MCF 10A (cell line): ENCODE data around the gene MISP. TPM values are rescaled to one million over a fixed set of nuclear protein-coding genes. Genes with fewer than 3 reads are reported as not detected.
A peak's percentile ranks its signal among the peaks of the same experiment; 100 is the strongest.

ENCODE experiments used
- BruUV-seq: library from RNA; stranded (reverse); fragments of 400-500 nt; replicated peaks from 2 replicates; lab custom pipeline; 2021; lab: Mats Ljungman, UMichigan
- CTCF ChIA-PET: fragments of 300-600 bp; sonication (Branson Sonifier 250); formaldehyde crosslinking; extraction: SDS; loops from one replicate; lab custom pipeline; 2021; ENCODE audit warnings: antibody characterized with exemption, inconsistent platforms; lab: Yijun Ruan, JAX
- POLR2A ChIA-PET: fragments of 300-600, 350-650 bp; sonication (Branson Sonifier 250); formaldehyde crosslinking; extraction: SDS; loops from one replicate; lab custom pipeline; 2020; ENCODE audit warnings: antibody characterized with exemption, inconsistent platforms; lab: Yijun Ruan, JAX
- DNase-seq: peaks from one replicate; pipeline ENCODE4 v3.0.0-alpha.2; 2018; ENCODE audit not compliant: unreplicated experiment
- H3K27ac Mint-ChIP-seq: one replicate; pipeline ENCODE4 v1.8.0; 2022; ENCODE audit warnings: mild to moderate bottlenecking, low read depth, mixed read lengths; ENCODE audit not compliant: unreplicated experiment
- H3K27me3 Mint-ChIP-seq: one replicate; pipeline ENCODE4 v1.8.0; 2022; ENCODE audit warnings: mixed read lengths; ENCODE audit not compliant: insufficient read depth, unreplicated experiment
- H3K36me3 Mint-ChIP-seq: one replicate; pipeline ENCODE4 v1.8.0; 2022; ENCODE audit warnings: mild to moderate bottlenecking, moderate library complexity, mixed read lengths; ENCODE audit not compliant: insufficient read depth, unreplicated experiment
- H3K4me1 Mint-ChIP-seq: one replicate; pipeline ENCODE4 v1.8.0; 2022; ENCODE audit warnings: mixed read lengths; ENCODE audit not compliant: insufficient read depth, unreplicated experiment
- H3K4me3 Mint-ChIP-seq: one replicate; pipeline ENCODE4 v1.8.0; 2022; ENCODE audit warnings: mild to moderate bottlenecking, moderate library complexity, mixed read lengths; ENCODE audit not compliant: unreplicated experiment
- H3K9me3 Mint-ChIP-seq: one replicate; pipeline ENCODE4 v1.8.0; 2022; ENCODE audit warnings: mixed read lengths; ENCODE audit not compliant: unreplicated experiment
- CTCF ChIP-seq: fragments of 200-600 bp; IDR thresholded peaks from one replicate; pipeline ENCODE4 v1.8.0; 2022; ENCODE audit warnings: antibody characterized with exemption, mild to moderate bottlenecking; ENCODE audit not compliant: unreplicated experiment
- intact Hi-C: fragments of 100-400 bp; cut with micrococcal nuclease; formaldehyde crosslinking; loops from 2 replicates; pipeline ENCODE4 v1.14.1; 2022
- total RNA-seq: library from RNA; stranded (reverse); gene quantifications from 2 replicates; pipeline ENCODE4 v1.2.3, GENCODE V29; 2022

MISP gene
- total RNA-seq, 1 experiment from 2014 or later = 33.7 TPM

GRCh38 chr19:751501-752341 lies 809 bp downstream of the MISP start:
- no peak overlapping the region for H3K27ac Mint-ChIP-seq
- TSS peak; percentile 53 for BruUV-seq
- peaks cover 16% of the 10 kb centered on the region for H3K36me3 Mint-ChIP-seq
- H3K4me3 Mint-ChIP-seq = peak overlapping the region; percentile 70
- H3K27me3 Mint-ChIP-seq = no peaks in the 10 kb centered on the region
- H3K9me3 Mint-ChIP-seq = no peaks in the 10 kb centered on the region
- peak; percentile 88 for DNase-seq
- intact Hi-C loops = loop anchor here (5.0 kb wide), 1 partner anchor 74 kb away; the partner anchor contains the start of gene FSTL3
- ChIA-PET CTCF (interaction anchor here (0.6 to 1.0 kb wide), 3 partner anchors 18 to 34 kb away, joined by 3 to 5 read pairs (median 3); no protein-coding TSS in a partner anchor), POLR2A (interaction anchor here (0.6 to 1.7 kb wide), 10 partner anchors 9 to 215 kb away, joined by 3 to 18 read pairs (median 4); partner anchors contain the start of genes FSTL3 and RNF126)
- TF ChIP-seq CTCF = no peak
- peaks cover 12% of the 10 kb centered on the region for H3K4me1 Mint-ChIP-seq

- Mint-ChIP-seq H3K9me3 (no peaks in the 10 kb centered on the region), H3K36me3 (peaks cover 16% of the 10 kb centered on the region), H3K4me3 (peak overlapping the region; percentile 25), H3K27ac (no peak overlapping the region), H3K27me3 (no peaks in the 10 kb centered on the region), H3K4me1 (peaks cover 12% of the 10 kb centered on the region)
- DNase-seq = peak; percentile 73
- ChIA-PET POLR2A (interaction anchor here (0.6 to 1.6 kb wide), 6 partner anchors 8 to 177 kb away, joined by 3 to 8 read pairs (median 4); no protein-coding TSS in a partner anchor), CTCF (interaction anchor here (0.6 to 1.0 kb wide), 3 partner anchors 18 to 1103 kb away, joined by 4 to 5 read pairs (median 4); no protein-coding TSS in a partner anchor)
- TF ChIP-seq CTCF = no peak
- no TSS peak for BruUV-seq
- intact Hi-C loops = loop anchor here (5.0 kb wide), 1 partner anchor 76 kb away; the partner anchor contains the start of gene FSTL3
Observed at GRCh38 chr19:752652-753517, 2.0 kb downstream of the MISP start.

- H3K27ac Mint-ChIP-seq = no peak overlapping the region
- no peaks in the 10 kb centered on the region for H3K27me3 Mint-ChIP-seq
- no peak for TF ChIP-seq CTCF
- H3K4me1 Mint-ChIP-seq = peaks cover 12% of the 10 kb centered on the region
- POLR2A ChIA-PET = interaction anchor here (0.6 to 0.7 kb wide), 2 partner anchors 10 to 71 kb away, joined by 3 to 4 read pairs; no protein-coding TSS in a partner anchor
- H3K36me3 Mint-ChIP-seq = peaks cover 32% of the 10 kb centered on the region
- intact Hi-C loops = loop anchor here (5.0 kb wide), 1 partner anchor 77 kb away; the partner anchor contains the start of gene FSTL3
- CTCF ChIA-PET = interaction anchor here (0.6 kb wide), 2 partner anchors 15 to 1103 kb away, joined by 3 to 4 read pairs; no protein-coding TSS in a partner anchor
- H3K9me3 Mint-ChIP-seq = no peaks in the 10 kb centered on the region
- DNase-seq = no peak
- BruUV-seq = no TSS peak
- H3K4me3 Mint-ChIP-seq = no peak overlapping the region
Observed at GRCh38 chr19:754530-754929, 3.6 kb downstream of the MISP start.
